HG02840 (cell line): ENCODE measurements around the gene FAM110C.
"Not testable (repeated sequence)": the region's sequence is repeated elsewhere in the genome, so short reads cannot be mapped to it uniquely, and the experiment has no call there.

Experiments used
- ATAC-seq: cut with Tn5 transposase; IDR thresholded peaks from one replicate; pipeline ENCODE4 v1.9.1; 2021; ENCODE audit warnings: mild to moderate bottlenecking, moderate library complexity, moderate number of reproducible peaks; ENCODE audit not compliant: unreplicated experiment, low FRiP score

Gene FAM110C, protein sequence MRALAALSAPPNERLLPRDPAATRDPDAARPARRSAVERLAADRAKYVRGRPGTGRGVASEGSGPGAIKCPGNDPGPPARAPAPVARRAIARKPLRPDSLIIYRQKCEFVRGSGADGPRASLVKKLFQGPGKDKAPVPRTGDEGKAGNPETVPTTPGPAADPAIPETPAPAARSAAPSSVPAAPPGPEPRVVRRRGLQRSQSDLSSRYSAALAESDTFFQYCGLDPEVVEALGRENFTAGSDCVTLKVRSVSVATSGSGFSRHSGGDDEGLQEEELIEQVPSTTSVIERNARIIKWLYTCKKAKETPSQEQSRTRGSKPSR

DNA sequence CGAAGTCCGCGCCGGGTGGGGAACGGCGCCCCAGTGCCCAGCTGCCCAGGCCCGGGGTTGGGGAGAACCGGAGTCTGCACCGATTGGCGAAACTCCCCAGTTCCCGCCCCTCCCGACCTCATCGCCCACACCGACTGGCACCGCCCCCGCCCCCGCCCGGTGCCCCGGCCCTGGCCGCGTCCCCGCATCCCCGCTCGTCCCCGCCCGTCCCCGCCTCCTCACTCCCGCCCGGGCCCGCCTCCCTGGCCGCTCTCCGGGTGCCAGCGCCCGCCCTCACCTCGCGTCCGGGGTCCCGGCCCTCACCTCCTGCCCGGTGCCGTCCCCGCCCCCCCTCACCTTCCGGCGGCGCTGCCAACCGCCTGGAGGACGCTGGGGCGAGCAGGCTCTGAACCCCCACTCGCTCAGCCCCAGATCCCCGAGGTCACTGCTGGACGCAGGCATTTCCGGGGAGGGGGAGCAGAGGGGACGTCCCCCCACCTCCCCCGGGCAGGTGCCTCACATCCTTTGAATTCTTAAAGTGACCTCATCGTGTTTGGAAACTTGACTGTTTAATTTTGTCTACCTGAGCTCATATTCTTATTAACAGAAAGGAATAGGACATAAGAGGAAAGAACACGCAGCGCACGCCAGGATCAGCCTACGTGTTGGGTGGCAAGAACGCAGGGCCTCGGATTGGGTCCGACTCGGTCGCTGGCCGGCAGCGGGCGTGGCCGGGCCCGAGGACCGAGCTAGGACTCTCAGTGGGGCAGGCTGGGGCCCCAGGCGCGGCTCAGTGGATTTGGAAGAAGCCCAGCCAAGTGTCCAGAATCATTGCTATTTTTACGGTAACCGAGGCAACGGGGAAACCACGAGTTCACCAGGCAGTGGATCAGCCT lies at the start of gene FAM110C:
Gene FAM110C, minus strand, starts transcription at position 35 of the 875 bp plus-strand sequence. CDS start 120 bp downstream, outside the sequence.
- ATAC-seq, result no peak

DNA sequence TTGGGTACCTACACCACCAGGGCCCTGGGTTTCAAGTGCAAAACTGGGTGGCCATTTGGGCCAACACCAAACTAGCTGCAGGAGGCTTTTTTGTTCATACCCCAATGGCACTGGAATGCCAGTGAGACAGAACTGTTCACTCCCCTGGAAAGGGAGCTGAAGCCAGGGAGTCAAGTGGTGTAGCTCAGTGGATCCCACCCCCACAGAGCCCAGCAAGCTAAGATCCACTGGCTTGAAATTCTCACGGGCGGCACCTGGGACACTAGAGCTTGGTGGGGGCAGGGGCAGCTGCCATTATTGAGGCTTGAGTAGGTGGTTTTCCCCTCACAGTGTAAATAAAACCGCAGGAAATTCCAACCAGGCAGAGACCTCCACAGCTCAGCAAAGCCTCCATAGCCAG lies 46.0 kb upstream of the FAM110C start:
- no peak for ATAC-seq

DNA sequence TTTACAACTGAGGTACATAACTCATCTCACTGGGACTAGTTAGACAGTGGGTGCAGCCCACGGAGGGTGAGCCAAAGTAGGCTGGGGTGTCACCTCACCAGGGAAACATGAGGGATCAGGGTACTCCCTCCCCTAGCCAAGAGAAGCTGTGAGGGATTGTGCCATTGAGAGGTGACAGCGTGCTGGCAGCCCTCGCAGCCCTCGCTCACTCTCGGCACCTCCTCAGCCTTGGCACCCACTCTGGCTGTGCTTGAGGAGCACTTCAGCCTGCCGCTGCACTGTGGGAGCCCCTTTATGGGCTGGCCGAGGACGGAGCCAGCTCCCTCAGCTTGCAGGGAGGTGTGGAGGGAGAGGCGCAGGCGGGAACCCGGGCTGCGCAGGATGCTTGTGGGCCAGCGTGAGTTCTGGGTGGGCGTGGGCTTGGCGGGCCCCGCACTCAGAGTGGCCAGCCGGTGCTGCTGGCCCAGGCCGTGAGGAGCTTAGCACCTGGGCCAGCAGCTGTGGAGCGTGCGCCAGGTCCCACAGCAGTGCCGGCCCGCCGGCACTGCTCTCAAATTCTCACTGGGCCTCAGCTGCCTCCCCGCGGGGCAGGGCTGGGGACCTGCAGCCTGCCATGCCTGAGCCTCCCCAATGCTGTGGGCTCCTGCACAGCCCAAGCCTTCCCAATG lies 44.5 kb upstream of the FAM110C start:
- no peak for ATAC-seq

DNA sequence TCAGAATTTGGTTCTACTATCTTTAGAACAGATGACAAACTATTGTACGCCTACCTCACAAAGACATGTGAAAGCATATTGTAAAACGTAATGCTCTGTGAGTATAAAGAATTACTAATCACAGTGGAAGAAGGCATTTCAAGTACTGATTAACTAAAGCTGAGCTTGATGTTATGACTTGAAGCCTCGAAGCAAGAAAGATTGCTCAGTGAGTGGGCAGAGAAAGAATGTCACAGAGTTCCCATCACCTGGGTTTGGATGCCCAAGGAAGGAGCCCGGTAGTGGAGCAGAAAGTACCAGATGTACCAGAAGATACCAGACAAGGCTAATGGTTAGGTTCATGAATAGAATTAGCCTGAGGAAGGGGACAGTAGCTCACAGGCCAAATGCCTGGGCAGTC lies 39.5 kb upstream of the FAM110C start:
- no peak for ATAC-seq

DNA sequence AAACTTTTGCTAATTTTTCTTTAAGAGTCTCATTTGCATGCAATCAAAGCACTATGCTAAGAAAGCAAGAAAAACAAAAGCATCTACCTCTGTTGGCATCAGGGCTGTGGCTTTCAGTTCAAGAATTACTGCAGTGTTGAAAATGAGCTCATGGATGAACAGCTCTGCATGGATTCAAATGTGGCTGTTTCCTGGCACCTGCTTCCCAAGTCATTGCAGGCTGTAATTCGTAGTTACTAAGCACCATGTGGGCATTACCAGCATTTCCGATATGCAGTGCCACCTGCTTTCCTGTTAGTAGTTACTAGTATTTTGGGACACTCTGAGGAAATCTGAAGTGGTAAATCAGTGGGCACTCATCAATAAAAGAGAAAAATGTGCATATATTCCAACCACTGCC lies 37.8 kb upstream of the FAM110C start:
- no peak for ATAC-seq

DNA sequence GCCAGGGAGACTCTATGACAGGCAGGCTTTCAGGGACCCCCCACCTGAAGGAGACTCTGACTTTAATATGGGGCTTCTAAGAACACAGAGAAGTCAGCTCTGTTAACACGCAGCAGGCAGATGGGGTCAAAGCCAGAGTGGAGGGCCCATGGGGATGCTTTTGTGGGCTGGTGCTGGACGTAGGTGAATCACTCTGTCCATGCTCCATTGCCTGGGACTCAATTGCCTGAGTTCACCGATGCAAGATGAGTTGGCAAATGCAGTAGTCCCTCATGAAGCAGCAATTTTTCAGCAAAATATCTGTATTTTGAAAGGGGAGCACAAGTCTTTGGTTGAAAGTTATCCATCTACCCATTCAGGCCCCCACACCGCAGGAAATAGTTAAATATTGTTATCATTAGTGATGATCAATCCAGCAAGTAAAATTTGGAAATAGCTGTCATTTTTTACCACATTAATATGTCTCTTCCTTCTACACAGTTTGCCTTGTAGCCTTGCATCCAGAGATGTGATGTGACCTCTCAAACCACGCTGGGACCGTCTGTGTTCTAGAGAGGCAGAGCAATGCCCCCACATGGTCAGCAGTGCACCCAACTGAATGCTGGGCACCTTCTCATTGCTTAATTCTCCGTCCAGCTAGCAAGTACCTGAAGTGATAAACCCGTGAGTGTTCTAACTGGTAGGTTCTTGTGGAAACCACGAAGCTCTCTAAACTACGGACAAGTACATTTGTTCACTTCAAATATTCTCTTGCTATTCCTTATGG lies 34.8 kb upstream of the FAM110C start:
- ATAC-seq, result no peak

DNA sequence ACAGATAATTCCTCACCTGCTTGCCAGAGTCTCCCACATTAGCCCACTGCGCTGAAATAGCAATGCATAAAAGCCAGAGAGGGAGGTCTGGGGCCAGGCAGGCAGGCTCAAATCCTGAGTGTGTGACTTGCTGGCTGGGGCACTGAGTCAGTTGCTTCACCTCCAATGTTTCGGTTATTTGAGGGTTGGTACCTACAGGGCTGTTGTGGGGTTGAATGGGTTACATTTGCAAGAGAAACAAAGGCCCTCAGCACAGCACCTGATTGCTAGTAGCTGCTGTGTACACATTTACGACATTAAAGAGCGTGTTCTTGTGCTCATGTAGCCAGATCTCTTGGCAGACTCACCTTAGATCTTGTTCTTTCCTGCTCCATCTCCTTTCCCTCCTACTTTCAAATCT lies 34.1 kb upstream of the FAM110C start:
- no peak for ATAC-seq

DNA sequence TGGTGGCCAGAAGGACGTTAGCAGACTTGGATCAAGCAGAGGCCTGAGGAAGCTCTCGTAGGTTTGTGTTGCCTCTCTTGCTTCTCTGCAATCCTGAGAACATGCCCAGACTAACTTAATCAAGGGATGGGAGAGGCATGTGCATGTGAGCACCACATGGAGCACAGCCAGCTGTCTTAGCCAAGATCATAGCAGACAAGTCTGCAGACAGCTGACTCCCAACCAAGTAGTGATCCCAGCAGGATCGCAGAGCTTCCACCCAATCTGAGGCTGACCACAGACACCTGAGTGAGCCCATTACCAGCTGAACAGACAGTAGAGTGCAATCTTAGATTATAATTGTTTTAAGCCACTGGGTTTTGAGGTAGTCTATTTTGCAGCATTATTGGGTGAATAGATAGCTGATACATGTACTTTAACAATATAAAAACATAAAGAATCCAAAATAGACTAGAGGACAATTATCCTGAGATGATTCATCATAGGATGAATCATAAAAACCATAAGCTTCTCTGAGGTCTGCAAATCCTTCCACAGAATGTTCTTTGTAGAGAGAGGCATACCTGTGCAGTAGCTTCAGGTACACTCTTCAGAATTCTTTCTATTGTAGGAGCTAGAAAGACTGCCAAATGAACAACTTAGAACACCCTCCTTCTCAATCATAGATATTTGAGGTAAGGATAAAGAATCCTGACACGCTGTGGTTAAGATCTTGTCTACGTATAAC lies 25.2 kb upstream of the FAM110C start:
- ATAC-seq, result no peak

DNA sequence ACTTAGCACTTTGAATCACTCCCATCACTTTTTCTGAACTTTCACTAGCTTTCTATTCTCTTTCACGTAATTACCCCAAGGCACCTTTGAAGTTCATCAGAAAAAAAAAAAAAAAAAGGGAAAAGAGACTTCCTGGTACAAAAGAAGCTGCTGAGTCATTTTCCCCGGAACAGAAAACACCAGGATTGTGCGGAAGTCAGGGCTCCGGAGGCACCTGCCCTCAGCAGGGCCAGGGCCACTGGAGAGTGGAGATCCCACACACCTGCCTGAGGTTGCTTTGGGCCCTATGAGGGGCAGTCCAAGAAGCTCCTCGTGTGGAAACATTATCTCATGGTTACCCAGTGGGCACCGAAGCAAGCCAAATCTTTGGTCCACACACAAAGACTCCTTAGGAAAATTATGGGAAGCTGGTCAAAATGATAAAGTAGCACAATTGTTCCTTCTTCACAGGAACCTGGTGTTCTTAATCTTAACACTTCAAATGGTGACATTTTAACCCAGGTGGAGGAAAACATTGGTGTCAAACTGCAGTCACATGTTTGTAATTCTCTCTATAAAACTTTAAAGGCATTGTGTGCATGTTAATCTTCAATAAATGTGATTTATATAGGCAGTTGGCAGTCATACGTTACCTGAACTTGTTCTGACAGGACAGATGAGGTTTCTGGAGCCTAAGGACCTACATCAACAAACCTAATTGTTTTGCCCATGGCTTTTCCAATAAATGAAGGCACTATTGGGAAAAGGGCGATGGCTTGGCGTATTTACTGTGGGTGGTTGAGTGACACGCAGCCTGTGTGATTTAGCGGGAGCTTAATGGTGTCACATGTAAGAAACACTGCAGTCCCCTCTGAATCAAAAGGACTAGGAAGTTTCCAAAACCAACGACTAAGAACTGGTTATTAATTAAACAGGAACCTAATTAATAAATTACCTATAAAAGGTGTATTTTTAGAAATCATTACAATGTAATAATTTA lies 23.4 kb upstream of the FAM110C start:
- ATAC-seq, result no peak

DNA sequence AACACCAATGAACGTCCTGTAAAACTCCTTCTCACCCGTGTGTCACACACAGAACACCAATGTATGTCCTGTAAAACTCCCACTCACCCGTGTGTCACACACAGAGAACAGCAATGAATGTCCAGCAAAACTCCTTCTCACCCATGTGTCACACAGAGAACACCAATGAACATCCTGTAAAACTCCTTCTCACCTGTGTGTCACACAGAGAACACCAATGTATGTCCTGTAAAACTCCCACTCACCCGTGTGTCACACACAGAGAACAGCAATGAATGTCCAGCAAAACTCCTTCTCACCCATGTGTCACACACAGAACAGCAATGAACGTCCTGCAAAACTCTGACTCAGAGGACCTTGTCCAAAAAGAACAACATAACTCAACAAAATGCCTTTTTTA lies 22.3 kb upstream of the FAM110C start:
- ATAC-seq, result not testable (repeated sequence)

DNA sequence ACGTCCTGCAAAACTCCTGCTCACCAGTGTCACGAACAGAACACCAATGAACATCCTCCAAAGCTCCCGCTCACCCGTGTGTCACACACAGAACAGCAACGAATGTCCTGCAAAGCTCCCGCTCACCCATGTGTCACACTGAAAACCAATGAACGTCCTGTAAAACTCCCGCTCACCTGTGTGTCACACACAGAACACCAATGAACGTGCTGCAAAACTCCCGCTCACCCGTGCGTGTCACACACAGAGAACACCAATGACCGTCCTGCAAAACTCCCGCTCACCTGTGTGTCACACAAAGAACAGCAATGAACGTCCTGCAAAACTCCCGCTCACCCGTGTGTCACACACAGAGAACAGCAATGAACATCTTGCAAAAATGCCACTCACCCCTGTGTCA lies 20.5 kb upstream of the FAM110C start:
- no peak for ATAC-seq

DNA sequence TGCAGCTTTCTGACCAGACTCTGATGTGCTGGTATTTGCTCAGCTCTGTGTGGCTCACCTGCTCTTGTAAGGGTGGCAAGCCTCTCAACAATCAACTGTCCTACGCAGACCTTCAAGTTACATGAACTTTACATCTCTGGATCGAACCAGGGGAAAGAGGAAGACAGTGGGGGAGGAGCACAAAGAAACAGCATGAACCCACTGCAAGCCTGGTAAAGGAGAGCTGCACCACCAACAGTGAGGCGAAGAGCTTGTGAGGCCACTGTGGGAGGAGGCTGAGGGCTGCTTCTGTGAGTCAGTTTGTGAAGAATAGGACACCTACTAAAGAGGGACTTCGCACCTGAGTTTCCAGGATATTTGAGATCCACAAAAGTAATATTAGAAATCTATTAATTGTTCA lies 18.8 kb upstream of the FAM110C start:
- no peak for ATAC-seq

DNA sequence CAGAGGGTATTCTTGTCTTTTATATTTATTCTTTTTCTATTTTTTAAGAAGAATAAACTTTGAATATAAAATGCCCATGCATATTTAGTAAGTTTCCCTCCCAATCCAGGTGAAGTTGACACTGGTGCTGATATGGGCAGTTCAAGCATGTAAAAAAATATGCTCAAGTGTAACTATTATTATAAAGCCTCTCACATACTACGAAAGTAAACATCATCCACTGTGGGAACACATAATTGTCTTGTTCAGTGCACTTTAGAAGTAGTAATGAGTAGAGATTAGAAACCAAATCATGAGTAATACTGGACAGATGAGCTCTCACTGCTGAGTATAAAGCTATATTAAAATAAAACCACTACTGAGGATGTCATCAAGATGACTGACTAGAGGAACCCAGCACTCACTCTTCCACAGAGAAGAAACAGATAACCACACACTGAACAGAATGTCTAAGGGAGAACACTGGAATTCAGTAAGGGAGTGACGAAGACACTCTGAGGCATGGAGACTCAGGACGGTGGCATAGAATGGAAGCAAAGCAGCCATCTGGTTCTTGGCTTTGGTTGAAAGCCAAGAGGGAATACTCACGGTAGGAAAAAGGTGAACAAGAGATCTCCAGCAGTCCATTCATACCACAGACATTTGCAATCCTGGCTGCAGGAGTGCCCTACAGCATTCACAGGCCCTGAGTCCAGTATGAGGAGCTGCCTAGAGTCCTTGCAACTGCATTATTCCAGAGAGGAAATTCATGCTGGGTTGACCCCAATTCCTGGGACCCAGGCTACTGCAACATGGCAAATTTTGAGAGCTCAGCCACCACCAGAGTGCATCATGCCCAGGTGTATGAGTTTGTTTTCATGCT lies 9.5 kb upstream of the FAM110C start:
- no peak for ATAC-seq

DNA sequence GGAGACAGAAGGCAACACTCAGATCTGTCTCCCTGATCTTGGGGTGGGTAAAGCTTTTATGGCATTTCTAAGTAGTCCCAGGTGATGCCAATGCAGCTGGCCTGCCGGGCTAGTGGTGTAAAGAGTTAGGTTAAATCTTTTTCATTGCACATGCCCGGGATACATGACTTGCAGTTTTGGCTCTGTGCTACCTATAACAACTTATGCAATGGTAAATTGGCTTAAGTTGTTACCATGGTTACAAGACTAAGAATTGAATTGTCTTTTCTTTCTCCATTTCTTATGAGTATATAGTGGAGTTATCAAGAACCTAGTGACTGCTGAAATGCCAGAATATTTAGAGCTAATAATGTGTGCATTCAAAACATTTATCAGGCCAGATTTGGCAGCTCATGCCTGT lies 5.3 kb upstream of the FAM110C start:
- ATAC-seq, result no peak

DNA sequence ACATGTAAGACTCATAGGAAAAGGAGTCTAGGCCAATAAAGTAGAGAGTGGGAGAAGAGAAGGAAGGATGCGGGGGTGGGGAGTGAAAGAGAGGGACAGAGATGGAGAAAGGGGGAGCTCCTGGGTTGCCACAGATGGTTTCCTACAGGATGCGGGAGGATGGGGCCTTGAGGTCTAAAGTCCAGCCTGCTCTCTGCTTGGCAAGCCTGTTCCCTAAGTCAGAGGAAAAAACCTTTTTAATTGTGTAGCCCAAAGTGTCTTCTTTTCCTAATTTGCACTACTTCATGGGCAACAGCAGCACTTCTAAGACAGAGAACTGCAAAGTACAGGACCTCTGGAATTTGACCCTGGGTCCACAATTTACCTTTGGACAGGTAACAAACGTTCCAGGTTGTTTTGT lies 1.4 kb upstream of the FAM110C start:
- ATAC-seq, result no peak

DNA sequence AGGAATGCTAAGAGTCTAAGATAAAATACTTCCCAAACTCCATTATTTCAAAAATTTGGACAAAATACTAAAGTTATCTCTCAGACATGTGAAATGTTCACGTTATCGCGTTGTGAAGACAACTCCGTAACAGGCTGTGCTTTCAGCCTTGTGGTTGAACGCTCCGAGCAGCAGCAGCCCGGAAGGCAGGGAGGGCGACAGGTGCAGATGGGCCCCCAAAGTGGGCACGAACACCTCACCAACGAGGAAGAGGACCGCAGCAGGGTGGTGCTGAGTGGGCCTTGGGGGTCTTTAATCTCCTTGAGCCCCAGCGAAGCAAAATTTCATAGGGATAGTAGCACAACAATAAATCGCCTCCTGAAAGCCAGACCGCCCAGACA lies 1.0 kb upstream of the FAM110C start:
- ATAC-seq, result no peak

DNA sequence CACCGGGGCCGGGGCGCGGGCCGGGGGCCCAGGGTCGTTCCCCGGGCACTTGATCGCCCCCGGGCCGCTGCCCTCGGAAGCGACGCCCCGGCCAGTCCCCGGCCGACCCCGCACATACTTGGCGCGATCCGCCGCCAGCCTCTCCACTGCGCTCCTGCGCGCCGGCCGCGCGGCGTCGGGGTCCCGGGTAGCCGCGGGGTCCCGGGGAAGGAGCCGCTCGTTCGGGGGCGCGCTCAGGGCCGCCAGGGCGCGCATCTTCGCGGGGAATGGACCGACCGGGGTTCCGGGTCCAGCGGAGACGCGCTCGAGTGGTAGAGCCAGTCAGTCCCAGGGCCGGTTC lies 204 bp downstream of the FAM110C start:
- no peak for ATAC-seq
